H9 (cell line): ENCODE measurements around the gene IGDCC3. TPM values are rescaled to one million over a fixed set of nuclear protein-coding genes. Genes with fewer than 3 reads are reported as not detected.

ENCODE experiments used
- DNase-seq: peaks from one replicate; pipeline ENCODE4 v3.0.0-alpha.2; 2017
- H2AFZ ChIP-seq: one replicate; pipeline ENCODE4 v1.6.1; 2013; ENCODE audit warnings: mild to moderate bottlenecking, low read length, control low read depth, moderate library complexity
- H2AK5ac ChIP-seq: 2 replicates; pipeline ENCODE4 v1.6.1; 2013; ENCODE audit warnings: low read length, control low read depth, mixed read lengths; ENCODE audit not compliant: insufficient read length
- H2BK120ac ChIP-seq: one replicate; pipeline ENCODE4 v1.6.1; 2013; ENCODE audit warnings: low read depth, mild to moderate bottlenecking, low read length, control low read depth, inconsistent platforms; ENCODE audit not compliant: poor library complexity, severe bottlenecking
- H2BK12ac ChIP-seq: 2 replicates; pipeline ENCODE4 v1.6.1; 2013; ENCODE audit warnings: low read length, control low read depth, mixed read lengths, low read depth; ENCODE audit not compliant: insufficient read length
- H2BK15ac ChIP-seq: 2 replicates; pipeline ENCODE4 v1.6.1; 2013; ENCODE audit warnings: low read depth, low read length, control low read depth
- H2BK20ac ChIP-seq: one replicate; pipeline ENCODE4 v1.6.1; 2013; ENCODE audit warnings: low read depth, mild to moderate bottlenecking, low read length, control low read depth, inconsistent platforms; ENCODE audit not compliant: poor library complexity, severe bottlenecking
- H2BK5ac ChIP-seq: 2 replicates; pipeline ENCODE4 v1.6.1; 2013; ENCODE audit warnings: low read length, control low read depth, mixed read lengths; ENCODE audit not compliant: insufficient read length
- H3K14ac ChIP-seq: 2 replicates; pipeline ENCODE4 v1.6.1; 2013; ENCODE audit warnings: low read length, control low read depth; ENCODE audit not compliant: insufficient read depth
- H3K18ac ChIP-seq: 2 replicates; pipeline ENCODE4 v1.6.1; 2013; ENCODE audit warnings: low read depth, mild to moderate bottlenecking, mixed read lengths, low read length, control low read depth; ENCODE audit not compliant: insufficient read length
- H3K23ac ChIP-seq: 2 replicates; pipeline ENCODE4 v1.6.1; 2013; ENCODE audit warnings: low read length, control low read depth, mixed read lengths, low read depth; ENCODE audit not compliant: insufficient read length
- H3K23me2 ChIP-seq: 2 replicates; pipeline ENCODE4 v1.6.1; 2013; ENCODE audit warnings: low read depth, mild to moderate bottlenecking, mixed read lengths, low read length, control low read depth; ENCODE audit not compliant: insufficient read length, poor library complexity, severe bottlenecking
- H3K27ac ChIP-seq: 2 replicates; pipeline ENCODE4 v1.5.1; 2013; ENCODE audit warnings: low read length, control low read depth, mixed read lengths, low read depth; ENCODE audit not compliant: insufficient read length
- H3K27me3 ChIP-seq: 2 replicates; pipeline ENCODE4 v1.6.1; 2013; ENCODE audit warnings: low read length, control low read depth, inconsistent platforms; ENCODE audit not compliant: insufficient read depth
- H3K4ac ChIP-seq: 2 replicates; pipeline ENCODE4 v1.6.1; 2013; ENCODE audit warnings: low read depth, mild to moderate bottlenecking, control low read depth, inconsistent platforms, low read length, moderate library complexity
- H3K4me1 ChIP-seq: 2 replicates; pipeline ENCODE4 v1.6.1; 2013; ENCODE audit warnings: low read length, control low read depth, inconsistent platforms; ENCODE audit not compliant: insufficient read depth
- H3K4me2 ChIP-seq: 2 replicates; pipeline ENCODE4 v1.6.1; 2013; ENCODE audit warnings: low read length, control low read depth, mixed read lengths; ENCODE audit not compliant: insufficient read length, insufficient read depth
- H3K56ac ChIP-seq: 2 replicates; pipeline ENCODE4 v1.6.1; 2013; ENCODE audit warnings: low read depth, mild to moderate bottlenecking, mixed read lengths, low read length, control low read depth; ENCODE audit not compliant: insufficient read length
- H3K79me1 ChIP-seq: 2 replicates; pipeline ENCODE4 v1.6.1; 2013; ENCODE audit warnings: low read depth, mild to moderate bottlenecking, moderate library complexity, low read length, control low read depth, inconsistent platforms; ENCODE audit not compliant: insufficient read depth, poor library complexity, severe bottlenecking
- H3K79me2 ChIP-seq: 2 replicates; pipeline ENCODE4 v1.6.1; 2013; ENCODE audit warnings: low read length, control low read depth, inconsistent platforms; ENCODE audit not compliant: insufficient read depth
- H3K9ac ChIP-seq: 2 replicates; pipeline ENCODE4 v1.6.1; 2013; ENCODE audit warnings: low read length, control low read depth, mixed read lengths; ENCODE audit not compliant: insufficient read length; ENCODE audit errors: extremely low read depth
- H3K9me3 ChIP-seq: one replicate; pipeline ENCODE4 v1.6.1; 2013; ENCODE audit warnings: low read depth, low read length, inconsistent platforms; ENCODE audit not compliant: control insufficient read depth
- H3T11ph ChIP-seq: one replicate; pipeline ENCODE4 v1.6.1; 2013; ENCODE audit warnings: mild to moderate bottlenecking, low read length, control low read depth, inconsistent platforms
- H4K20me1 ChIP-seq: one replicate; pipeline ENCODE4 v1.6.1; 2013; ENCODE audit not compliant: control insufficient read depth, insufficient read length, insufficient read depth
- H4K5ac ChIP-seq: 2 replicates; pipeline ENCODE4 v1.6.1; 2013; ENCODE audit warnings: low read depth, mild to moderate bottlenecking, mixed read lengths, low read length, control low read depth; ENCODE audit not compliant: insufficient read length
- H4K8ac ChIP-seq: replicated peaks from 2 replicates; pipeline ENCODE4 v1.6.1; 2013; ENCODE audit warnings: low read length, control low read depth, mixed read lengths, low read depth; ENCODE audit not compliant: insufficient read length
- H4K91ac ChIP-seq: 2 replicates; pipeline ENCODE4 v1.6.1; 2013; ENCODE audit warnings: low read depth, mild to moderate bottlenecking, moderate library complexity, mixed read lengths, low read length, control low read depth; ENCODE audit not compliant: insufficient read length
- H3K27ac Mint-ChIP-seq, 3 experiments: 2 replicates in 2 of 3; 3 replicates in 1 of 3; pipeline ENCODE4 v1.8.0; 2020 to 2021; ENCODE audit warnings: mixed read lengths in 3 of 3, mild to moderate bottlenecking in 1 of 3, moderate library complexity in 1 of 3
- H3K27me3 Mint-ChIP-seq: 2 replicates; pipeline ENCODE4 v1.8.0; 2021; ENCODE audit warnings: low read depth, mild to moderate bottlenecking, moderate library complexity, mixed read lengths
- H3K36me3 Mint-ChIP-seq, 3 experiments: 2 replicates in 2 of 3; 3 replicates in 1 of 3; pipeline ENCODE4 v1.8.0; 2020 to 2021; ENCODE audit warnings: low read depth in 3 of 3, mixed read lengths in 3 of 3; ENCODE audit not compliant: insufficient read depth in 1 of 3
- H3K4me1 Mint-ChIP-seq, 2 experiments: 2 replicates each; pipeline ENCODE4 v1.8.0; 2020; ENCODE audit warnings: mixed read lengths in 2 of 2
- H3K4me3 Mint-ChIP-seq, 2 experiments: 2 replicates in 1 of 2; 3 replicates in 1 of 2; pipeline ENCODE4 v1.8.0; 2020 to 2021; ENCODE audit warnings: mild to moderate bottlenecking in 2 of 2, mixed read lengths in 2 of 2, moderate library complexity in 1 of 2
- H3K9me3 Mint-ChIP-seq, 2 experiments: 2 replicates in 1 of 2; 3 replicates in 1 of 2; pipeline ENCODE4 v1.8.0; 2020; ENCODE audit warnings: mild to moderate bottlenecking in 2 of 2, mixed read lengths in 2 of 2, moderate library complexity in 1 of 2
- WGBS: extraction: QIAGEN DNeasy Blood & Tissue Kit; methylation state at CpG from one replicate; pipeline ENCODE4 v1.1.7; 2013; ENCODE audit warnings: missing lambda C conversion rate, low lambda C conversion rate, mixed read lengths; ENCODE audit not compliant: insufficient read length; ENCODE audit errors: extremely low coverage; 5-methylcytosine and 5-hydroxymethylcytosine counted together
- total RNA-seq: library from RNA; stranded (reverse); gene quantifications from 2 replicates; pipeline ENCODE4 v1.2.1, GENCODE V29; 2021
- TF ChIP-seq, protein P1 (sequence below): fragments of 200-600 bp; sonication (generic); conservative IDR thresholded peaks from 3 replicates; pipeline ENCODE4 v1.8.0; 2021; ENCODE audit warnings: antibody characterized with exemption, mild to moderate bottlenecking

The IGDCC3 gene
- total RNA-seq, 1 experiment from 2014 or later, result 18.9 TPM

- Histone ChIP-seq H3T11ph (no peak overlapping the region), H4K20me1 (no peaks in the 10 kb centered on the region), H3K4ac (no peak overlapping the region), H3K79me2 (no peaks in the 10 kb centered on the region; the same call in 1 of the 2 replicates), H3K4me2 (no peak overlapping the region), H3K14ac (no peak overlapping the region), H3K9me3 (no peaks in the 10 kb centered on the region), H3K9ac (no peak overlapping the region), H3K79me1 (no peaks in the 10 kb centered on the region), H3K23ac (no peak overlapping the region), H4K8ac (no peak overlapping the region), H4K91ac (no peak overlapping the region), H4K5ac (no peak overlapping the region), H2BK20ac (no peak overlapping the region), H3K4me1 (peaks cover 13% of the 10 kb centered on the region; the same call in 1 of the 2 replicates), H3K27me3 (no peaks in the 10 kb centered on the region), H2BK12ac (no peak overlapping the region), H3K18ac (no peak overlapping the region), H2BK120ac (no peak overlapping the region), H2AK5ac (no peak overlapping the region), H2BK15ac (no peak overlapping the region), H3K27ac (no peak overlapping the region), H3K23me2 (no peaks in the 10 kb centered on the region), H3K56ac (no peak overlapping the region), H2BK5ac (no peak overlapping the region), H2AFZ (no peak overlapping the region)
- Mint-ChIP-seq H3K36me3 (peaks cover 2 to 4% (median 3%) of the 10 kb centered on the region in 3 experiments; a peak in 6 of 7 replicates), H3K27ac (0 out of 7 replicates have a peak overlapping the region, but pooled peaks of 1 of the 3 experiments have one; percentile 11), H3K4me3 (peak overlapping the region in 1 of 2 experiments; percentile 42; a peak in 1 of 5 replicates), H3K4me1 (peaks cover 65 to 70% of the 10 kb centered on the region in 2 experiments), H3K27me3 (no peaks in the 10 kb centered on the region), H3K9me3 (no peaks in the 10 kb centered on the region)
- DNase-seq, result no peak
- WGBS, result no CpG with 5 or more reads among the region's 21 CpGs
- TF ChIP-seq, protein P1, sequence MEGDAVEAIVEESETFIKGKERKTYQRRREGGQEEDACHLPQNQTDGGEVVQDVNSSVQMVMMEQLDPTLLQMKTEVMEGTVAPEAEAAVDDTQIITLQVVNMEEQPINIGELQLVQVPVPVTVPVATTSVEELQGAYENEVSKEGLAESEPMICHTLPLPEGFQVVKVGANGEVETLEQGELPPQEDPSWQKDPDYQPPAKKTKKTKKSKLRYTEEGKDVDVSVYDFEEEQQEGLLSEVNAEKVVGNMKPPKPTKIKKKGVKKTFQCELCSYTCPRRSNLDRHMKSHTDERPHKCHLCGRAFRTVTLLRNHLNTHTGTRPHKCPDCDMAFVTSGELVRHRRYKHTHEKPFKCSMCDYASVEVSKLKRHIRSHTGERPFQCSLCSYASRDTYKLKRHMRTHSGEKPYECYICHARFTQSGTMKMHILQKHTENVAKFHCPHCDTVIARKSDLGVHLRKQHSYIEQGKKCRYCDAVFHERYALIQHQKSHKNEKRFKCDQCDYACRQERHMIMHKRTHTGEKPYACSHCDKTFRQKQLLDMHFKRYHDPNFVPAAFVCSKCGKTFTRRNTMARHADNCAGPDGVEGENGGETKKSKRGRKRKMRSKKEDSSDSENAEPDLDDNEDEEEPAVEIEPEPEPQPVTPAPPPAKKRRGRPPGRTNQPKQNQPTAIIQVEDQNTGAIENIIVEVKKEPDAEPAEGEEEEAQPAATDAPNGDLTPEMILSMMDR, result 0 out of 3 replicates have a peak, but pooled peaks have one; percentile 21
Measured at GRCh38 chr15:65336493-65337435, 41.0 kb downstream of the IGDCC3 start.
